ENCODE data around the gene NPC1. TPM values are rescaled to one million over a fixed set of nuclear protein-coding genes. Genes with fewer than 3 reads are reported as not detected.

The NPC1 gene
- total and polyA plus RNA-seq, 4 donors, result 9.5 to 46.7 (median 27.3) TPM

DNA sequence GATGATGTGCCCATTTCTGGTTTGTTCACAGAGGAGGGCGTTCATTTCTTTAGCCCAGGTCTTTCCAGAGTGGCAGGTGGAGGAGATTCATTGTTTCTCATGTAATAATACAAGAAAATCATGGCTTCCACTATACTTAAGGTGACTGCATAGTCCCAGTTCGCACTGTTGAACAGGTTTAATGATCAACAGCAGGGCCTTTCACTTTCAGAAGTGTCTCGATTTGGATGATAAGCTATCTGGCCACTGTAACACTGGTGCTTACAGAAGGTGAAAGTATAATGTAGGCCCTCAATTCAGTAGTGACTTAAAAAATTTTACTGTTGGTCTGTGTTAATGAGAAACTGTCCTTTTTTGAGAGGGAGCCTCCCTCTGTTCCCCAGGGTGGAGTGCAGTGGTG is 81.6 kb downstream of the NPC1 start:
- WGBS, result 31% methylated on average over 3 of the region's 3 CpGs
- Histone ChIP-seq H3K9ac (ENCODE audit: low read depth in 1 of 2, low read length in 2 of 2) (peak overlapping the region in 1 of 2 donors; percentile 81), H3K27me3 (ENCODE audit: control insufficient read depth in 4 of 4, insufficient read depth in 4 of 4, low read length in 3 of 4) (no peaks in the 10 kb centered on the region), H3K4me1 (ENCODE audit: control insufficient read depth in 4 of 4, insufficient read depth in 4 of 4, low read length in 3 of 4) (peaks cover 0 to 23% (median 14%) of the 10 kb centered on the region in 4 donors), H3K9me3 (ENCODE audit: control insufficient read depth in 4 of 4, low read length in 3 of 4) (no peaks in the 10 kb centered on the region), H3K27ac (ENCODE audit: low read depth in 1 of 2, low read length in 2 of 2) (peak overlapping the region; percentile 79 to 89), H3K4me3 (ENCODE audit: low read depth in 1 of 3, low read length in 3 of 3) (peak overlapping the region in 2 of 3 donors; percentile 79 to 98), H3K36me3 (ENCODE audit: control insufficient read depth in 4 of 4, insufficient read depth in 3 of 4, low read depth in 1 of 4, low read length in 3 of 4) (peaks cover 0 to 9% (median 3%) of the 10 kb centered on the region in 4 donors)
- DNase-seq (ENCODE audit: low spot score), result no peak
- TF ChIP-seq RXRA (IDR thresholded peaks at IDR 0.05) (no peak), SP1 (IDR thresholded peaks at IDR 0.05) (peak; percentile 33), FOXA1 (IDR thresholded peaks at IDR 0.05) (no peak), HNF4A (conservative IDR thresholded peaks at IDR 0.05) (peak; percentile 27 to 30), EGR1 (IDR thresholded peaks at IDR 0.05; ENCODE audit: low read depth in 2 of 2) (no peak), NR2F2 (IDR thresholded peaks at IDR 0.05) (no peak), YY1 (IDR thresholded peaks at IDR 0.05) (peak; percentile 34), RAD21 (IDR thresholded peaks at IDR 0.05) (no peak), HNF4G (IDR thresholded peaks at IDR 0.05) (no peak), FOXA2 (IDR thresholded peaks at IDR 0.05) (no peak)
- TF ChIP-seq, protein P1, sequence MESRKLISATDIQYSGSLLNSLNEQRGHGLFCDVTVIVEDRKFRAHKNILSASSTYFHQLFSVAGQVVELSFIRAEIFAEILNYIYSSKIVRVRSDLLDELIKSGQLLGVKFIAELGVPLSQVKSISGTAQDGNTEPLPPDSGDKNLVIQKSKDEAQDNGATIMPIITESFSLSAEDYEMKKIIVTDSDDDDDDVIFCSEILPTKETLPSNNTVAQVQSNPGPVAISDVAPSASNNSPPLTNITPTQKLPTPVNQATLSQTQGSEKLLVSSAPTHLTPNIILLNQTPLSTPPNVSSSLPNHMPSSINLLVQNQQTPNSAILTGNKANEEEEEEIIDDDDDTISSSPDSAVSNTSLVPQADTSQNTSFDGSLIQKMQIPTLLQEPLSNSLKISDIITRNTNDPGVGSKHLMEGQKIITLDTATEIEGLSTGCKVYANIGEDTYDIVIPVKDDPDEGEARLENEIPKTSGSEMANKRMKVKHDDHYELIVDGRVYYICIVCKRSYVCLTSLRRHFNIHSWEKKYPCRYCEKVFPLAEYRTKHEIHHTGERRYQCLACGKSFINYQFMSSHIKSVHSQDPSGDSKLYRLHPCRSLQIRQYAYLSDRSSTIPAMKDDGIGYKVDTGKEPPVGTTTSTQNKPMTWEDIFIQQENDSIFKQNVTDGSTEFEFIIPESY (IDR thresholded peaks at IDR 0.05), result no peak
- TF ChIP-seq, protein P2, sequence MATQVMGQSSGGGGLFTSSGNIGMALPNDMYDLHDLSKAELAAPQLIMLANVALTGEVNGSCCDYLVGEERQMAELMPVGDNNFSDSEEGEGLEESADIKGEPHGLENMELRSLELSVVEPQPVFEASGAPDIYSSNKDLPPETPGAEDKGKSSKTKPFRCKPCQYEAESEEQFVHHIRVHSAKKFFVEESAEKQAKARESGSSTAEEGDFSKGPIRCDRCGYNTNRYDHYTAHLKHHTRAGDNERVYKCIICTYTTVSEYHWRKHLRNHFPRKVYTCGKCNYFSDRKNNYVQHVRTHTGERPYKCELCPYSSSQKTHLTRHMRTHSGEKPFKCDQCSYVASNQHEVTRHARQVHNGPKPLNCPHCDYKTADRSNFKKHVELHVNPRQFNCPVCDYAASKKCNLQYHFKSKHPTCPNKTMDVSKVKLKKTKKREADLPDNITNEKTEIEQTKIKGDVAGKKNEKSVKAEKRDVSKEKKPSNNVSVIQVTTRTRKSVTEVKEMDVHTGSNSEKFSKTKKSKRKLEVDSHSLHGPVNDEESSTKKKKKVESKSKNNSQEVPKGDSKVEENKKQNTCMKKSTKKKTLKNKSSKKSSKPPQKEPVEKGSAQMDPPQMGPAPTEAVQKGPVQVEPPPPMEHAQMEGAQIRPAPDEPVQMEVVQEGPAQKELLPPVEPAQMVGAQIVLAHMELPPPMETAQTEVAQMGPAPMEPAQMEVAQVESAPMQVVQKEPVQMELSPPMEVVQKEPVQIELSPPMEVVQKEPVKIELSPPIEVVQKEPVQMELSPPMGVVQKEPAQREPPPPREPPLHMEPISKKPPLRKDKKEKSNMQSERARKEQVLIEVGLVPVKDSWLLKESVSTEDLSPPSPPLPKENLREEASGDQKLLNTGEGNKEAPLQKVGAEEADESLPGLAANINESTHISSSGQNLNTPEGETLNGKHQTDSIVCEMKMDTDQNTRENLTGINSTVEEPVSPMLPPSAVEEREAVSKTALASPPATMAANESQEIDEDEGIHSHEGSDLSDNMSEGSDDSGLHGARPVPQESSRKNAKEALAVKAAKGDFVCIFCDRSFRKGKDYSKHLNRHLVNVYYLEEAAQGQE (IDR thresholded peaks at IDR 0.05), result no peak
- TF ChIP-seq, protein P3, sequence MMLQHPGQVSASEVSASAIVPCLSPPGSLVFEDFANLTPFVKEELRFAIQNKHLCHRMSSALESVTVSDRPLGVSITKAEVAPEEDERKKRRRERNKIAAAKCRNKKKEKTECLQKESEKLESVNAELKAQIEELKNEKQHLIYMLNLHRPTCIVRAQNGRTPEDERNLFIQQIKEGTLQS (IDR thresholded peaks at IDR 0.05), result no peak
- TF ChIP-seq, protein P4, sequence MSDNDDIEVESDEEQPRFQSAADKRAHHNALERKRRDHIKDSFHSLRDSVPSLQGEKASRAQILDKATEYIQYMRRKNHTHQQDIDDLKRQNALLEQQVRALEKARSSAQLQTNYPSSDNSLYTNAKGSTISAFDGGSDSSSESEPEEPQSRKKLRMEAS (IDR thresholded peaks at IDR 0.05), result no peak

DNA sequence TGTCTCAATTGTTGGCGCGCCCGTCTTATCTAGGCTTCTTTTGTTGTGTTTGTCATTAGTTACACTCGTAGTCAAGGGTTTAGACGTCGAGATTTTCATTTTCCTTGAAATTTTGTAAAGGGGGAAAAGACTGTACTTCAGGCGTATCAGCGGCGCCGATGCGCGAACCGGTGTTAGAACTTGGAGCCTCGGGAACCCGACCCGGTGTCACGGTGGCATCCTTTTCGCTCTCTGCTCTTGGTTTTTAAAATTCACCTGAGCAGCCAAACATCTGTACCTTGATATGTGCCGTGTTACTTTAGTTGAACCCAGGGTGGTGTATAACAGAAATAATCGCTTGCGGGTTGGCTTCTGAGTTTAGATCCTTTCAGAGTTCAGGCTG is 82.4 kb downstream of the NPC1 start:
- H3K27ac ChIP-seq (ENCODE audit: low read depth in 1 of 2, low read length in 2 of 2), result peak overlapping the region; percentile 79 to 89
- no peaks in the 10 kb centered on the region for H3K27me3 ChIP-seq (ENCODE audit: control insufficient read depth in 4 of 4, insufficient read depth in 4 of 4, low read length in 3 of 4)
- H3K9me3 ChIP-seq (ENCODE audit: control insufficient read depth in 4 of 4, low read length in 3 of 4), result no peaks in the 10 kb centered on the region
- H3K4me1 ChIP-seq (ENCODE audit: control insufficient read depth in 4 of 4, insufficient read depth in 4 of 4, low read length in 3 of 4), result peaks cover 0 to 23% (median 14%) of the 10 kb centered on the region in 4 donors
- DNase-seq (ENCODE audit: low spot score), result no peak
- peaks cover 0 to 9% (median 2%) of the 10 kb centered on the region in 4 donors for H3K36me3 ChIP-seq (ENCODE audit: control insufficient read depth in 4 of 4, insufficient read depth in 3 of 4, low read depth in 1 of 4, low read length in 3 of 4)
- H3K4me3 ChIP-seq (ENCODE audit: low read depth in 1 of 3, low read length in 3 of 3), result peak overlapping the region; percentile 74 to 98 (median 79)
- H3K9ac ChIP-seq (ENCODE audit: low read depth in 1 of 2, low read length in 2 of 2), result peak overlapping the region; percentile 68 to 81
- 1% methylated on average over 21 of the region's 21 CpGs for WGBS
- TF ChIP-seq NR2F2 (IDR thresholded peaks at IDR 0.05) (no peak), HNF4G (IDR thresholded peaks at IDR 0.05) (no peak), JUND (IDR thresholded peaks at IDR 0.05) (no peak), GABPA (IDR thresholded peaks at IDR 0.05 in 1 of 2, conservative IDR thresholded peaks at IDR 0.05 in 1 of 2) (no peak), EGR1 (IDR thresholded peaks at IDR 0.05; ENCODE audit: low read depth in 2 of 2) (no peak), FOXA1 (IDR thresholded peaks at IDR 0.05) (no peak), TAF1 (conservative IDR thresholded peaks at IDR 0.05) (no peak)
- TF ChIP-seq, protein P5, sequence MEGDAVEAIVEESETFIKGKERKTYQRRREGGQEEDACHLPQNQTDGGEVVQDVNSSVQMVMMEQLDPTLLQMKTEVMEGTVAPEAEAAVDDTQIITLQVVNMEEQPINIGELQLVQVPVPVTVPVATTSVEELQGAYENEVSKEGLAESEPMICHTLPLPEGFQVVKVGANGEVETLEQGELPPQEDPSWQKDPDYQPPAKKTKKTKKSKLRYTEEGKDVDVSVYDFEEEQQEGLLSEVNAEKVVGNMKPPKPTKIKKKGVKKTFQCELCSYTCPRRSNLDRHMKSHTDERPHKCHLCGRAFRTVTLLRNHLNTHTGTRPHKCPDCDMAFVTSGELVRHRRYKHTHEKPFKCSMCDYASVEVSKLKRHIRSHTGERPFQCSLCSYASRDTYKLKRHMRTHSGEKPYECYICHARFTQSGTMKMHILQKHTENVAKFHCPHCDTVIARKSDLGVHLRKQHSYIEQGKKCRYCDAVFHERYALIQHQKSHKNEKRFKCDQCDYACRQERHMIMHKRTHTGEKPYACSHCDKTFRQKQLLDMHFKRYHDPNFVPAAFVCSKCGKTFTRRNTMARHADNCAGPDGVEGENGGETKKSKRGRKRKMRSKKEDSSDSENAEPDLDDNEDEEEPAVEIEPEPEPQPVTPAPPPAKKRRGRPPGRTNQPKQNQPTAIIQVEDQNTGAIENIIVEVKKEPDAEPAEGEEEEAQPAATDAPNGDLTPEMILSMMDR (IDR thresholded peaks at IDR 0.05; ENCODE audit: low read depth, low read length, missing input control), result no peak
- TF ChIP-seq, protein P4 (IDR thresholded peaks at IDR 0.05), result no peak

Measured in liver (tissue), 9 donors.